ENCODE measurements around the gene ACAP1.

GRCh38 chr17:7318121-7318860 is 18.0 kb upstream of the ACAP1 start:
- TF ChIP-seq CTCF (IDR thresholded peaks at IDR 0.05; ENCODE audit: low read length): no peak
- no peak for TF ChIP-seq EZH2 (IDR thresholded peaks at IDR 0.05; ENCODE audit: borderline replicate concordance, low read length)
